GM12891 (cell line): Measurements from ENCODE around the gene NELFB.
A peak's percentile ranks its signal among the peaks of the same experiment; 100 is the strongest.

ENCODE experiments used
- DNase-seq: peaks from one replicate; pipeline ENCODE4 v3.0.0; 2011; ENCODE audit warnings: low spot score; ENCODE audit not compliant: insufficient read length
- FAIRE-seq: peaks from 2 replicates; lab custom pipeline; 2011; peaks lifted over from hg19 to GRCh38; lab: Jason Lieb, UNC
- PAX5 ChIP-seq: IDR thresholded peaks from 2 replicates; pipeline ENCODE4 v1.6.1; 2011; ENCODE audit warnings: low read length, moderate library complexity, mild to moderate bottlenecking; ENCODE audit not compliant: insufficient read depth, severe bottlenecking
- POLR2A ChIP-seq: IDR thresholded peaks from 2 replicates; pipeline ENCODE4 v1.6.1; 2011; ENCODE audit warnings: low read depth, low read length, control low read depth
- POLR2AphosphoS5 ChIP-seq: IDR thresholded peaks from 2 replicates; pipeline ENCODE4 v1.6.1; 2011; ENCODE audit warnings: low read depth, low read length, control low read depth
- POU2F2 ChIP-seq: IDR thresholded peaks from 2 replicates; pipeline ENCODE4 v1.6.1; 2011; ENCODE audit warnings: low read depth, mild to moderate bottlenecking, control low read depth, low read length, moderate library complexity
- SPI1 ChIP-seq: IDR thresholded peaks from 2 replicates; pipeline ENCODE4 v1.6.1; 2011; ENCODE audit warnings: low read depth, low read length, control low read depth
- TAF1 ChIP-seq: IDR thresholded peaks from 2 replicates; pipeline ENCODE4 v1.6.1; 2011; ENCODE audit warnings: low read depth, low read length, control low read depth

Gene NELFB

DNA sequence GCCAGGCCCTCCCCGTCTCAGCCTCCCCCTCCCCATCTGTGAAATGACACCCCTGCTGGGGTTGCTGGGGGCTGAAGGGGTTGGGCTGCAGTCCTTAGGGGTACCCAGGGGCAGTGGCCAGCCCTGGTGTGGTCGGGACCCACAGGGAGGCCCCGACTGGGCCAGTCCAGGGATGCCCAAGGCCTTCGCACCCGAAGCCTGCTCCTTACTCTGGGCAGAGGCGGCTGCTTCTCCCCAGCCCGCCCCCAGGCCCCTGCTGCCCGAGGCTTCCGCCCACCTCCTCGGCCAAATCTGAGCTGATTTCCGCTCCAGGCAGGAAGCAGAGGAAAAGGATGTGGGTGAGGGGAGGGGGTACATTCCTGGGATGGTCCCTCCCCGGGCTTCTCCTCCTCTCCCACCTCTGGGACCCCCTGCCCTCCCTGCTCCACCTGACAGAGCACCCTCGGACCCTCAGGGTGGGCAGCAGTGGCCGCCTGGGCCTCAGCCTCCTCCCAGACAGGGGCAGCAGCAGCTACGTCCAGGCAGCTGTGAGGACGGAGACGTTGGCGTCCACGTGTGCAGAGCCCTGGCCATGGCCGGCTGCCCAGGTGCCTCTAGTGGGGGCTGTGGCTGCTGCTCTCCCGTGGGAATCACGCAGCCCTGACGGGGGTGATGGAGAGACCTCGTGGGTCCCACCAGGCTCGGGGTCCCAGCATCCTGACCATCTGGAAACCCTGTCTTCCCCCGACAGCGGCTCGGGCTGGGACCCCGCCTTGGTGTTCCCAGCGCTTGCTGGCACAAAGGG, 51.1 kb downstream of the NELFB start:
- FAIRE-seq (no peak), DNase-seq (no peak)

DNA sequence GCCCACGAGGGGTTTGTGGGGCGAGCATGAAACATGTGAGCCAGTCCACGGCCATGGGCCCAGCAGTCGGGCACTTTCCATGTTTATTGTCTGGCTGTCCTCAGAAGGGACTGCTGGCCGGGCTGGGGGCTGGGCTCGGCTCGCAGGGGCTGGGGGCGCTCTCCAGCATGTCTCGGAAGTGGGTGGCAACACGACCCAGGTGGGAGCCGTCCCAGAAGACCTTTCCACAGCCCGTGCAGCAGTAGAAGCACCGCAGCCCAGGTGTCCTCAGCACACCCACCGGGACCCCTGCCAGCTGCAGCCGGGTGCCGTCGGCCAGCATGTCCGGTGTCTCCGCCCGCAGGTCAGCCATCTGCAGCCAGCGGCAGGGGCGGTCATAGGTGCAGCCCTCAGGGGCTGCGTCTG, 51.7 kb downstream of the NELFB start:
- DNase-seq (no peak), FAIRE-seq (no peak)
- TF ChIP-seq POU2F2 (no peak), SPI1 (no peak), TAF1 (no peak), PAX5 (no peak), POLR2AphosphoS5 (no peak), POLR2A (no peak)

More for the DNA sequence above, 51.1 kb downstream of the NELFB start:
- no peak for TF ChIP-seq PAX5
- no peak for TF ChIP-seq TAF1
- no peak for TF ChIP-seq POLR2A
- TF ChIP-seq SPI1 = no peak
- TF ChIP-seq POU2F2 = no peak
- TF ChIP-seq POLR2AphosphoS5 = no peak

DNA sequence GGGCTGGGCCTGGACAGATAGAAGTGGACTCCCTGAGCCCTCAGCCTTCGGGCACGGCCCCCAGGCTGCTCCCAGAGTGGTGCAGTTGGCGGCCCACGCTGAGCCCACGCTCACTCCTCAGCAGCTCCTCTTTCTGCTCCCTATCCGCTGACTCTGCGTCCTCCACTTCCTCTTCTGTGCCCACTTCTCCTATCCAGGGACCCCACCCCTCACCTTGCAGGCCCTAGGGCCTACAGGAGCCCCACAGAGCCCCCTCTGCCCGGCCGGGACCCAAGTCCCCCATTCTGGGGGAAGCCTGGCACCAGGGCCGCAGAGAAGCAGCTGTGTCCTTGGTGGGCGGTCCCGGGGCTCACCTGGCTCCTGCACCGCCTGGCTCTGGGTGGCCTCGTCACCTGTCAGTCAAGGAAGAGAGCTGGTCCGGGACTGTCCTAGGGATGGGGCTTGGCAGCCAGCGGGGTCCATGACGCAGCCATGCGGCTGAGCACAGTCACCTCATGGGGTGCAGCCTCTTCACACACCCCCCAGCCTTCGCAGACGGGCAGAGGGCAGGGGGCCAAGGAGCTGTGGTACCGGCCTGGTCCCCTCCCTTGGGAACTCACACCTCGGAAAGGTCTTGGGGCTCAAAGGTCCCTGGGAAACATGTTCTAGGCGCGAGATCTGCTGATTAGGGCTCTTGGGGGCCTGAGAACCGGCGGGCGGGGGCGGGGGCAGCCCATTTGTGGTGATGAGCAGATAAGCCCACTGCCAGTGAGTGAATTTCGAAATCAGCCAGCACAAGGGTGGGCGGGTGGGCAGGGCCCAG, 52.3 kb downstream of the NELFB start:
- FAIRE-seq (no peak), DNase-seq (peak; percentile 33)
- TF ChIP-seq POU2F2 (no peak), SPI1 (peak; percentile 56), POLR2A (no peak), PAX5 (no peak), POLR2AphosphoS5 (no peak), TAF1 (no peak)

DNA sequence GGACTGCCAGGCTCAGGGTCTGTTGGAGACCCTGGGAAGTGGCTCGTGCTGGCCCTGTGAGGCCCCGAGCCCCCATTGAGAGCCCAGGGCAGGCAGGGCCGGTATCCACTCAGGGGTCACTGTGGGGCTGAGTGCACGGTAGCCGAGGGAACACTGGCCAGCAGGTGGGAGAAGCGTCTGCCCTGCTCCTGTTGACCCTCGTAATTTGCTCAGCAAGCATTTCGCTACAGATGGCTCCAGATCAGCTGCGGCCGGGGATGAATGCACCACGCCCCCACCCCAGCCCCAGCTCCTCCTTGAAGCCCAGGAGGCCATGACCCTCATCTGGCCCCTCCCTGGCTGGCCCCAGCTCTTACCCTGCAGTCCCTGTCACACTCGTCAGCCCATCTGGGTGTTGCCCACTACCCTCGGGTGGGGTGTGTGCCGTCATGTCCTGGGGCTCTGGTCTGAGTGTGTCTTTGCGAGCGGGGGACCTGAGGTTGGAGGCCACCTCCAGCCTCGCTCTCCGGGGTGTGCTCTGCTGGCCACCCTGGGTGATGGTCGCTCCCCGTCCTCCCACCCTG, 53.0 kb downstream of the NELFB start:
- no peak for TF ChIP-seq SPI1
- no peak for TF ChIP-seq PAX5
- TF ChIP-seq POLR2A = no peak
- TF ChIP-seq POLR2AphosphoS5 = no peak
- TF ChIP-seq POU2F2 = no peak
- no peak for TF ChIP-seq TAF1
- FAIRE-seq (no peak), DNase-seq (no peak)

DNA sequence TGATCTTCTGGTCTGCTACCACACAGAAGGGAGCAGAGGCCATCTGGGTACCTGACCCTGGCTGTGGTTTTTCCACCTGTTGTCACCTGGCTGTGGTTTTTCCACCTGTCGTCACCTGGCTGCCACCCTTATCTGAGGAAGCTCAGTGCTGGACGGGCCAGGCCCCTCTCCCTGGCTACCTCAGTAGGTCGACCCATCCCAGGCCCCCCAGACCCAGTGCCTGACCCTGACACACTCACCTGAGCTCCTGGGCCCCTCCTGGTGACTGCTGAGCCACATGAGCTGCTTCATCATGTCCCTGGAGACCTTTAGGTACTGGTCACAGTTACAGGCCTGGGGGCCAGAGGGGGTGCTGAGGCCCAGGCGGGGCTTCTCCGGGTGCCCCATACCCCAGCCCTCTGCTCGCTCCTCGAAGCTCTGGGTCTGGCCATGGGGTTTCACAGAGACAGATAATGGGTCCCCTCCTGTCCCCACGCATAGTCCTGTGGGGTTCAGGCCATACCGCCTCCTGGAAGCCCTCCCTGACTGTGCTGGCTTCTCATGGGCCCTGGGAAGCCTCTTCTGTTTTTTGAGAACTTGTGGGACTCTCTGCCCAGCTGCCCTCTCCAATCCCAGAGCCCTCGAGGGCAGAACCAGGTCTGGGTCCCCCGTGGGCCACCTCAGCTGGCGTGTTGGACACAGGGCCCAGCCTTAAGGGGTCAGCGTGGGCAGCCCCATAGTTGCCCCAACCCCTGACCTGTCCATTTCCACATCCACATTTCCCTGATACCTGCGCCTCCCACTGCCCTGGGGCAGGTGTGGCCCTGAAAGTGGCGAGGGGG, 54.5 kb downstream of the NELFB start:
- peak; percentile 22 for DNase-seq
- no peak for TF ChIP-seq SPI1
- no peak for FAIRE-seq

DNA sequence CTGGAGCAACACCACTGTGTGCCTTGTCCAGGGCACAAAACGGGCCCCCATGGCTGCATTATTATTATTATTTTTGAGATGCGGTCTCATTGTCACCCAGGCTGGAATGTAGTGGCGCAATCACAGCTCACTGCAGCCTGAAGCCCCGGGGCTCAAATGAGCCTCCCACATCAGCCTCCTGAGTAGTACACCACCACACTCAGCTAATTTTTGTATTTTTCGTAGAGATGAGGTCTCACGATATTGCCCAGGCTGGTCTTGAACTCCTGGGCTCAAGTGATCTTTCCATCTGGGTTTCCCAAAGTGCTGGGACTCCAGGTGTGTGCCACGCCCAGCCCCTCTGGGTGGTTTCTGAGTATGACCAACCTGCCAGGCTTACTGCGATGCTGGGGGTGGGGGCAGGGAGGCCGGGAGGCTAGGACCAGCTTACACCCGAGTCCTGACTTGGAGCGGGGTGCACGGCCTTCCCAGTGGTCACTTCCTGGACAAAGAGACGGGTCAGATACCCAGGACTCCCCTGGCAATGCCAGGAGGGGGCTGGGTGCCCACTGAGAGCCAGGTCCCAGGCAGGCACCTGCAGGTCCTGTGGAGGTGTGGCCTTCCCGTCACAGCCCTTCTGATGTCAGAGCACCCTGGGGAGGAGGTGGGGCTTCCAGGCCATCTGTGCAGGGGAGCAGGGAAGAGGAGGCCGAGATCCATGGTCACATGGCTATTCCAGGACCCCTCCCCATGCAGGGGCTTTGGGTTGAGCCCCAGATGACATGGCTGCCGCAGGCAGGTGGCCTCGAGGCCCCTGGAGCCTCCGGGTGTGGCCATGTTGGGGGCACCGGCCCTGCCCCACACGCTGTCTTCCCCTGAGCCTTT, 55.3 kb downstream of the NELFB start:
- DNase-seq = peak; percentile 30
- TF ChIP-seq SPI1 (no peak), POLR2A (no peak), POU2F2 (no peak)
- FAIRE-seq = no peak

DNA sequence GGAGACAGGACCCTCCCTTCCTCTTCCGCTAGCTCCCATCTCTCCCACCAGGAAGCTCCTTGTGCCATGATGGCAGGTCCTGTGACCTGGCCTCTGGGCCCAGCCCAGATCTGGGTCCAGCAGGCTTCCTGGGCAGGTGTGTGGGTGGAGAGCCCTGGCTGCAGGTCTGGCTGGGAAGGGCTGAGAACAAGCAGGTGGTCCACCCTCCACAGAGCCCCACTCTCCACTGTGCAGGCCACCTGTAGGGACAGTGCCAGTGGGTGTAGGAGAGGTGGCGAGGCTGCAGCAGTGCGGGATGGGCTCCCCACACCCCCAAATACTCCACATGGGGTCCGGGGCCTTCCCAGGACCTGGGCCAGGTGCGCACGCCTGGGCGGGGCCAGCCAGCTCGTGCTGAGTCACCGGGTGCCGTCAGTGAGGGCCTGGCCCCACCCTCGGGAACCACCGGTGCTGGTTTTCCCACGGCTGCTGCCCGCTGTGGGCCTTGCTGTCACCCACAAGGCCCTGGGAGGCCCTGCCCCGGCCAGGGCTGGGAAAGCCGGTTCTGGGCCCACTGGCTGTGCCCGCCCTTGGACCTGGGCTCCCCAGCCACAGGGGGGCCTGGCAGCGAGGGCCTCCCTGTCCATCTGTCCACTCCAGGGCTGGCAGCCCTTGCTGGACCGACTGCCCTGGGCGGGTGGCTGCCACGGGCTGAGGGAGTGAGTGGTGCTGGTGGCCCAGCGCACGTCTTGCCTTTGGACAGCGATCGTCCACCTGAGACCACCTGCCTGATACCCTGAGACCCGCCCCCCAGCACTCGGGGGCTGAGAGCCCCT, 56.3 kb downstream of the NELFB start:
- TF ChIP-seq PAX5 (no peak), POU2F2 (no peak), POLR2AphosphoS5 (no peak), POLR2A (no peak), TAF1 (no peak), SPI1 (no peak)
- FAIRE-seq (no peak), DNase-seq (peak; percentile 20)
